HG03097 (cell line): ENCODE measurements around the gene HK3.

Experiments
- ATAC-seq: cut with Tn5 transposase; IDR thresholded peaks from one replicate; pipeline ENCODE4 v1.9.1; 2021; ENCODE audit not compliant: unreplicated experiment, low FRiP score

HK3 gene

GRCh38 chr5:176899296-176899891 lies at the start of gene HK3:
HK3 (minus strand) TSS chr5:176899346; CDS start chr5:176896159, 3,187 bp downstream.
- ATAC-seq, result no peak

GRCh38 chr5:176948458-176948857 lies 49.3 kb upstream of the HK3 start:
- no peak for ATAC-seq

- no peak for ATAC-seq
Measured at GRCh38 chr5:176947847-176948246, 48.7 kb upstream of the HK3 start.

GRCh38 chr5:176944268-176944667 lies 45.1 kb upstream of the HK3 start:
- no peak for ATAC-seq

- ATAC-seq, result no peak
Measured at GRCh38 chr5:176943816-176944215, 44.7 kb upstream of the HK3 start.

GRCh38 chr5:176941951-176942350 lies 42.8 kb upstream of the HK3 start:
- no peak for ATAC-seq

GRCh38 chr5:176938472-176938871 lies 39.3 kb upstream of the HK3 start:
- ATAC-seq, result no peak

- no peak for ATAC-seq
Measured at GRCh38 chr5:176935017-176935416, 35.9 kb upstream of the HK3 start.

GRCh38 chr5:176934309-176934930 lies 35.3 kb upstream of the HK3 start:
- no peak for ATAC-seq

- ATAC-seq, result no peak
Measured at GRCh38 chr5:176929654-176930053, 30.5 kb upstream of the HK3 start.

- no peak for ATAC-seq
Measured at GRCh38 chr5:176927562-176927961, 28.4 kb upstream of the HK3 start.

GRCh38 chr5:176922817-176923216 lies 23.7 kb upstream of the HK3 start:
- no peak for ATAC-seq

- ATAC-seq, result no peak
Measured at GRCh38 chr5:176921714-176922113, 22.6 kb upstream of the HK3 start.

GRCh38 chr5:176918613-176919012 lies 19.5 kb upstream of the HK3 start:
- ATAC-seq, result no peak

GRCh38 chr5:176916337-176916736 lies 17.2 kb upstream of the HK3 start:
- ATAC-seq, result no peak

- ATAC-seq, result no peak
Measured at GRCh38 chr5:176915906-176916305, 16.8 kb upstream of the HK3 start.

- no peak for ATAC-seq
Measured at GRCh38 chr5:176912115-176912514, 13.0 kb upstream of the HK3 start.

- ATAC-seq, result no peak
Measured at GRCh38 chr5:176908675-176909368, 9.7 kb upstream of the HK3 start.

- ATAC-seq, result no peak
Measured at GRCh38 chr5:176906796-176907195, 7.7 kb upstream of the HK3 start.

GRCh38 chr5:176906126-176906525 lies 7.0 kb upstream of the HK3 start:
- ATAC-seq, result no peak

GRCh38 chr5:176904276-176904675 lies 5.1 kb upstream of the HK3 start:
- ATAC-seq, result no peak
